ENCODE measurements around the gene PCAT7. TPM values are rescaled to one million over a fixed set of nuclear protein-coding genes. Genes with fewer than 3 reads are reported as not detected.

Gene PCAT7
- total and polyA plus RNA-seq, 9 of the 15 experiments (the other 6 are each of a cell fraction or from before 2014, with no cell fraction given), result 0.09 to 0.13 TPM; not detected in 7

GRCh38 chr9:94567271-94567670 is 12.4 kb downstream of the PCAT7 start:
- no TSS peak for BruUV-seq (replicated peaks)
- DNase-seq (ENCODE audit: extremely low read depth in 1 of 4, low spot score in 3 of 4), result no peak

More at GRCh38 chr9:94567271-94567670, 12.4 kb downstream of the PCAT7 start:
- Histone ChIP-seq H4K20me1 (replicated peaks; ENCODE audit: control insufficient read depth, insufficient read depth, low read length) (no peaks in the 10 kb centered on the region), H3K9ac (ENCODE audit: insufficient read depth in 1 of 2, low read depth in 2 of 2, low read length in 2 of 2) (no peak overlapping the region), H3K4me2 (ENCODE audit: insufficient read depth, low read length) (no peak overlapping the region), H3K9me1 (ENCODE audit: control insufficient read depth, insufficient read depth, low read length) (no peaks in the 10 kb centered on the region), H3K79me2 (ENCODE audit: control insufficient read depth, insufficient read depth, low read length) (no peaks in the 10 kb centered on the region), H3K27ac (ENCODE audit: extremely low read depth, low read depth, low read length) (no peak overlapping the region), H3K9me3 (replicated peaks; ENCODE audit: control insufficient read depth, insufficient read depth, low read depth, low read length) (no peaks in the 10 kb centered on the region), H3K4me3 (no peak overlapping the region), H3K27me3 (ENCODE audit: control insufficient read depth in 2 of 2, insufficient read depth in 2 of 2, low read length in 2 of 2) (peaks cover 24 to 58% of the 10 kb centered on the region in 2 experiments; a peak in 4 of 5 replicates), H2AFZ (ENCODE audit: low read depth, low read length) (no peak overlapping the region), H3K36me3 (ENCODE audit: control insufficient read depth, insufficient read depth, low read length) (no peaks in the 10 kb centered on the region), H3K4me1 (replicated peaks in 1 of 2; ENCODE audit: control insufficient read depth in 2 of 2, insufficient read depth in 2 of 2, low read length in 2 of 2) (no peaks in the 10 kb centered on the region)
- intact Hi-C loops (cut with micrococcal nuclease) (no loop called here), in situ Hi-C loops (cut with MboI) (no loop called here)
- WGBS (ENCODE audit: insufficient coverage, low coverage, missing lambda C conversion rate), result 0% methylated on average over 2 of the region's 2 CpGs
- no peak for ATAC-seq
- TF ChIP-seq HES1 (IDR thresholded peaks at IDR 0.05; ENCODE audit: low read depth) (no peak), ATF7 (IDR thresholded peaks at IDR 0.05) (no peak), TFAM (CRISPR knock-in tag; conservative IDR thresholded peaks at IDR 0.05) (no peak), NR2C1 (IDR thresholded peaks at IDR 0.05) (no peak), NR2C1 (tag; IDR thresholded peaks at IDR 0.05) (no peak), PREB (CRISPR knock-in tag; IDR thresholded peaks at IDR 0.05) (no peak), BCOR (IDR thresholded peaks at IDR 0.05) (no peak), SMARCA4 (IDR thresholded peaks at IDR 0.05) (no peak)
- FAIRE-seq, result no peak
- POLR2A ChIA-PET, result no interaction called here
- CTCF ChIA-PET (ENCODE audit: low intra/inter-chr PET ratio), result no interaction called here

All from K562 (cell line).